OCI-LY7 (cell line): ENCODE results near the gene KLB. TPM values are rescaled to one million over a fixed set of nuclear protein-coding genes. Genes with fewer than 3 reads are reported as not detected.

Experiments
- BruUV-seq: library from RNA; stranded (reverse); fragments of 400-500 nt; replicated peaks from 2 replicates; lab custom pipeline; 2021; lab: Mats Ljungman, UMichigan
- CTCF ChIA-PET: fragments of 300-600 bp; sonication (Branson Sonifier 250); formaldehyde crosslinking; loops from one replicate; lab custom pipeline; 2022; ENCODE audit warnings: antibody characterized with exemption; ENCODE audit not compliant: unreplicated experiment; lab: Charles Lee
- POLR2A ChIA-PET: fragments of 300-600 bp; sonication (Branson Sonifier 250); formaldehyde crosslinking; loops from one replicate; lab custom pipeline; 2022; ENCODE audit warnings: antibody characterized with exemption; lab: Charles Lee
- DNase-seq: peaks from one replicate; pipeline ENCODE4 v3.0.0-alpha.2; 2015; ENCODE audit warnings: low spot score
- H2AFZ ChIP-seq: fragments of 200-600 bp; sonication (generic), shearing (Covaris generic); 2 replicates; pipeline ENCODE4 v1.6.1; 2014; ENCODE audit warnings: mild to moderate bottlenecking, antibody characterized with exemption, low read length, moderate library complexity
- H3K27ac ChIP-seq: fragments of 200-600 bp; sonication (generic); 2 replicates; pipeline ENCODE4 v1.5.1; 2014; ENCODE audit warnings: mixed run types, low read depth, mild to moderate bottlenecking, moderate library complexity, low read length, inconsistent platforms; ENCODE audit not compliant: poor library complexity, severe bottlenecking
- H3K36me3 ChIP-seq: fragments of 200-600 bp; sonication (generic); 2 replicates; pipeline ENCODE4 v1.6.1; 2014; ENCODE audit warnings: mild to moderate bottlenecking, antibody characterized with exemption, low read length, moderate library complexity, mixed read lengths; ENCODE audit not compliant: insufficient read depth
- H3K4me1 ChIP-seq: fragments of 200-600 bp; sonication (generic); 2 replicates; pipeline ENCODE4 v1.5.1; 2014; ENCODE audit warnings: mild to moderate bottlenecking, low read length; ENCODE audit not compliant: insufficient read depth, poor library complexity, severe bottlenecking
- H3K4me2 ChIP-seq: fragments of 200-600 bp; sonication (generic); 2 replicates; pipeline ENCODE4 v1.6.1; 2014; ENCODE audit warnings: mild to moderate bottlenecking, low read length
- H3K4me3 ChIP-seq: fragments of 200-600 bp; sonication (generic); 2 replicates; pipeline ENCODE4 v1.5.1; 2014; ENCODE audit warnings: mild to moderate bottlenecking, low read depth, low read length; ENCODE audit not compliant: poor library complexity, severe bottlenecking
- H3K79me2 ChIP-seq: fragments of 200-600 bp; sonication (generic); 2 replicates; pipeline ENCODE4 v1.6.1; 2016; ENCODE audit warnings: low read depth, mild to moderate bottlenecking, low read length, moderate library complexity, mixed read lengths; ENCODE audit not compliant: insufficient read depth
- H3K9me2 ChIP-seq: fragments of 200-600 bp; sonication (generic); 2 replicates; pipeline ENCODE4 v1.6.1; 2016; ENCODE audit warnings: mild to moderate bottlenecking, low read length, mixed read lengths; ENCODE audit not compliant: insufficient read depth
- H3K9me3 ChIP-seq: fragments of 200-600 bp; sonication (generic); 2 replicates; pipeline ENCODE4 v1.6.1; 2014; ENCODE audit warnings: mild to moderate bottlenecking, mixed run types, low read length, mixed read lengths
- H4K20me1 ChIP-seq: fragments of 200-600 bp; sonication (generic); 2 replicates; pipeline ENCODE4 v1.6.1; 2014; ENCODE audit warnings: mild to moderate bottlenecking, antibody characterized with exemption, low read length, moderate library complexity, mixed read lengths; ENCODE audit not compliant: insufficient read depth
- CTCF ChIP-seq: fragments of 200-600 bp; sonication (generic); conservative IDR thresholded peaks from 2 replicates; pipeline ENCODE4 v1.5.1; 2014; ENCODE audit warnings: mild to moderate bottlenecking, antibody characterized with exemption, low read length, moderate library complexity, mixed read lengths
- EZH2phosphoT487 ChIP-seq: fragments of 200-600 bp; sonication (generic); IDR thresholded peaks from 2 replicates; pipeline ENCODE4 v1.6.1; 2018; ENCODE audit warnings: low read depth, borderline replicate concordance, mild to moderate bottlenecking, mixed run types, antibody characterized with exemption, low read length, moderate library complexity, mixed read lengths
- intact Hi-C: fragments of 100-400 bp; cut with micrococcal nuclease; formaldehyde crosslinking; loops from one replicate; pipeline ENCODE4 v1.10.0; 2022; ENCODE audit not compliant: unreplicated experiment
- total RNA-seq, 2 experiments: library from RNA; depleted of rRNA in 1 of 2; stranded (reverse); fragments of >200 nt in 1 of 2; shearing (Covaris generic) in 1 of 2; gene quantifications; 2 replicates each; pipeline ENCODE4 v1.2.3, GENCODE V29; 2014 to 2022

The KLB gene
- total RNA-seq, 2 experiments from 2014 or later: not detected

GRCh38 chr4:39435659-39436563 is 29.2 kb downstream of the KLB start:
- H3K4me3 ChIP-seq: no peak overlapping the region
- H3K27ac ChIP-seq: no peak overlapping the region
- CTCF ChIA-PET: interaction anchor here (0.5 kb wide), 1 partner anchor 52 kb away, joined by 3 read pairs; no protein-coding TSS in a partner anchor
- intact Hi-C loops: loop anchor here (5.0 to 10.0 kb wide), 3 partner anchors 151 to 534 kb away; no protein-coding TSS in a partner anchor
- H3K79me2 ChIP-seq: no peaks in the 10 kb centered on the region
- no peaks in the 10 kb centered on the region for H3K4me1 ChIP-seq
- no peaks in the 10 kb centered on the region for H4K20me1 ChIP-seq
- H3K36me3 ChIP-seq: no peaks in the 10 kb centered on the region
- POLR2A ChIA-PET: interaction anchor here (0.9 kb wide), 1 partner anchor 27 kb away, joined by 3 read pairs; no protein-coding TSS in a partner anchor
- H3K4me2 ChIP-seq: peak overlapping the region; percentile 45; the same call in 1 of the 2 replicates
- TF ChIP-seq EZH2phosphoT487: no peak
- TF ChIP-seq CTCF: peak; percentile 78
- H2AFZ ChIP-seq: peak overlapping the region; percentile 40; the same call in 1 of the 2 replicates
- no peak for DNase-seq
- no peaks in the 10 kb centered on the region for H3K9me2 ChIP-seq
- no TSS peak for BruUV-seq
- no peaks in the 10 kb centered on the region for H3K9me3 ChIP-seq

GRCh38 chr4:39441593-39441992 is 34.9 kb downstream of the KLB start:
- TF ChIP-seq CTCF (no peak), EZH2phosphoT487 (no peak)
- no peaks in the 10 kb centered on the region for H3K9me3 ChIP-seq
- no peaks in the 10 kb centered on the region for H3K36me3 ChIP-seq
- no peak overlapping the region for H3K27ac ChIP-seq
- CTCF ChIA-PET: no interaction called here
- no peak overlapping the region for H3K4me3 ChIP-seq
- intact Hi-C loops: no loop called here
- POLR2A ChIA-PET: no interaction called here
- no peak overlapping the region for H2AFZ ChIP-seq
- H3K4me2 ChIP-seq: no peak overlapping the region
- no TSS peak for BruUV-seq
- no peaks in the 10 kb centered on the region for H4K20me1 ChIP-seq
- no peaks in the 10 kb centered on the region for H3K79me2 ChIP-seq
- no peak for DNase-seq
- H3K4me1 ChIP-seq: no peaks in the 10 kb centered on the region
- H3K9me2 ChIP-seq: no peaks in the 10 kb centered on the region

GRCh38 chr4:39442998-39443397 is 36.3 kb downstream of the KLB start:
- CTCF ChIA-PET: no interaction called here

More at GRCh38 chr4:39442998-39443397, 36.3 kb downstream of the KLB start:
- Histone ChIP-seq H4K20me1 (0 out of 2 replicates have a peak, but pooled peaks cover 5% of the 10 kb centered on the region), H3K4me3 (no peak overlapping the region), H3K4me2 (no peak overlapping the region), H3K79me2 (no peaks in the 10 kb centered on the region), H2AFZ (no peak overlapping the region), H3K27ac (no peak overlapping the region), H3K4me1 (peaks cover 9% of the 10 kb centered on the region), H3K9me3 (no peaks in the 10 kb centered on the region), H3K36me3 (peaks cover 8% of the 10 kb centered on the region; the same call in 1 of the 2 replicates), H3K9me2 (no peaks in the 10 kb centered on the region)
- intact Hi-C loops: no loop called here
- BruUV-seq: no TSS peak
- no peak for TF ChIP-seq CTCF
- TF ChIP-seq EZH2phosphoT487: no peak
- DNase-seq: no peak
- POLR2A ChIA-PET: no interaction called here
